NCI-H1694 (cell line): Measurements from ENCODE around the gene TMTC1.
"Not testable (repeated sequence)": the region's sequence is repeated elsewhere in the genome, so short reads cannot be mapped to it uniquely, and the experiment has no call there.

Experiments used
- DNase-seq: peaks from one replicate; lab custom pipeline; 2025; lab: John Stamatoyannopoulos, UW

Gene TMTC1

DNA sequence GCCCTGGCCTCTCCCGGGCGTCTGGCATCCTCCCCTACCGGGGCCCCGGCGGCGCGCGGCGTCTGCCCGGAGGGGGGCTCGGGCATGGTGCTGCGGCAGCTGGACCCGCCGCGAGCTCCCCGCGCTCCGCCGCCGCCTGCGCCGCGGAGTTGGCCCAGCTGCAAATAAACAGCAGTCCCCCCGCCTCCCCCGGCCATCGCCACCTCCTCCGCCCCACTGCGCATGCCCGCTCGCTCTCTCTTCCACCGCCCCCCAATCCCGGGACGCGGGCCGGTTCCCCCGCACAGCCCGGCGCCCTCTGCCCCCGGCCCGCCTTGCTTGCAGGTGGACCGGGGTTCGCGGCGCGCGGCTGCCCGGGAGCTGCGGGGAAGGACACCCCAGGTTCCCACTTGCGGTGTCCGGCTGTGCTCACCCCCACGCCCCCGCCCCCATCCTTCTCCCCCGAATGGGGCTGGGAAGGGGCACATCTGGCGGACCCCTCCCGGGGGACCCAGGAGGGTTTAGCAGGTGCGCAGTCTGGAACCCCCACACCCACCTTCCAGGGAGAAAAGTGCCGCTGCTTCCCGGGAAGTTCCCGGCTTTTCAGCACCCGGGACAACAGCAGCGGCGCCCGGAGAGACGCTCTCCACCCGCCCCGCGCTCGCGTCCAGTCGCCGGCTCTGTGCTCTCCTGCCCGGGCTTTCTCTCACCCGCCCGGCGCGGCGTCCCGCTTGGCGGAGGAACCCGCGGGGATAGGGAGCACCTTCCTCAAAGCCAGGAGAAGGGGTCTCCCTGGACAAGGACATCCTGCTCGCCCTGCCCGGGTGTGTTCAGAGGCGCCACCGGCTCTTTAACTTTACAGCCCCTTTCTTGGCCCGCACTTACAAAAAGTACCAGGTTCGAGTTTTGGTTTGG, at the start of gene TMTC1:
TMTC1 (minus strand) TSS at position 170 of the 894 bp plus-strand sequence. CDS start 191 bp downstream, outside the sequence.
- peak; percentile 57 for DNase-seq

DNA sequence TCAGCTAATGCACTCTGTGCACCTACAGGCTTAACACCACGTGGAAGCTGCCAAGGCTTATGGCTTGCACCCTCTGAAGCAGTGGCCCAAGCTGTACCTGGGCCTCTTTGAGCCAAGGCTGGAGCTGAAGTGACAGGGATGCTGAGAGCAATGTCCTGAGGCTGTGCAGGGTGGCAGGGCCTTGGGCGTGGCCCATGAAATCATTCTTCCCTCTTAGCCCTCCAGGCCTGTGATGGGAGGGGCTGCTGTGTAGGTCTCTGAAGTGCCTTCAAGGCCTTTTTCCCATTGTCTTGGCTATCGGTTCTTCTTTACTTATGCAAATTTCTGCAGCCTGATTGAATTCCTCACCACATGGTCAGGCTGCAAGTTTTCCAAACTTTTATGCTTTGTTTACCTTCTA, 47.4 kb upstream of the TMTC1 start:
- DNase-seq = no peak

DNA sequence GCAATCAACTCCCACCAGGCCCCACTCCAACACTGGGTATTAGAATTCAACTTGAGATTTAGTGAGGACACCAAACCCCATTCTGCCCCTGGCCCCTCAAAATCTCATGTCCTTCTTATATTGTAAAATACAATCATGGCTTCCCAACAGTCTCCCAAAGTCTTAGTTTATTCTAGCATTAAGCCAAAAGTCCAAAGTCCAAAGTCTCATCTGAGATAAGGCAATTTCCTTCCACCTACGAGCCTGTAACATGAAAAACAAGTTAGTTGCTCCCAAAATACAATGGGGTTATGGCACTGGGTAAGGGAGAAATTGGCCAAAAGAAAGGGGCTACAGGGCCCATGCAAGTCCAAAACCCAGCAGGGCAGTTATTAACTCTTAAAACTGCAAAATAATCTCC, 46.6 kb upstream of the TMTC1 start:
- no peak for DNase-seq

DNA sequence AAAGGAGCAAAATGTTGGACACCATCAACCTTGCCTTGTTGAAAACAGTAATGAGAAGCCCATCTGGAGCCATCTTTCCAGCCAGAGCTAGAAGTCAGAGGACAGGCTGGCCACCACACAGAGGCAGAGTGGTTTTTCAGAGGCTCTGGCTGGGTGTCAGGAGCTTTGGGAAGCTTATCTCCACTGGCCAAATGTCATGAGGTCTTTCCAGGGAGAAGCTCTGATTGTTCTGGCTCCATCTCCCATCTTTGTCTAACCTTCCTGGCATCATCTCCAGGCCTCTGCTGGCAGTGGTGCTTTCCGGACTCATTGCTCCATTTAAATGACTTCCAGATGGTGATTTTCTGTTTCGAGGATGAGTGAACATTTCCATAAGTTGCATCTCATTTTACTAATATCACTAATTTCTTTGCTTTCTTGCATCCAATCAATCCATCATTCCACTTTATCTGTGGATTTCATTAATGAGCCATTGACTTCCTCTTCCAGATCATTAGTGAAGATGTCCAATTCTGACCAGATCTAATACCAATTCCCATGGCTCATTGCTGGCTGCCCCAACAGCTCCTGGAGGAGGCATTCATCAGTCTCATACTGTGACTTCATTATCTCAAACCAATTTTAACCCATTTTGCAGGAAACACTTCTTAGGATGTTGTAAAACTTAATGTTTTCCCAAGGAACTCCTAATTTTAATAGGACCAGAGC, 35.3 kb upstream of the TMTC1 start:
- DNase-seq = no peak

DNA sequence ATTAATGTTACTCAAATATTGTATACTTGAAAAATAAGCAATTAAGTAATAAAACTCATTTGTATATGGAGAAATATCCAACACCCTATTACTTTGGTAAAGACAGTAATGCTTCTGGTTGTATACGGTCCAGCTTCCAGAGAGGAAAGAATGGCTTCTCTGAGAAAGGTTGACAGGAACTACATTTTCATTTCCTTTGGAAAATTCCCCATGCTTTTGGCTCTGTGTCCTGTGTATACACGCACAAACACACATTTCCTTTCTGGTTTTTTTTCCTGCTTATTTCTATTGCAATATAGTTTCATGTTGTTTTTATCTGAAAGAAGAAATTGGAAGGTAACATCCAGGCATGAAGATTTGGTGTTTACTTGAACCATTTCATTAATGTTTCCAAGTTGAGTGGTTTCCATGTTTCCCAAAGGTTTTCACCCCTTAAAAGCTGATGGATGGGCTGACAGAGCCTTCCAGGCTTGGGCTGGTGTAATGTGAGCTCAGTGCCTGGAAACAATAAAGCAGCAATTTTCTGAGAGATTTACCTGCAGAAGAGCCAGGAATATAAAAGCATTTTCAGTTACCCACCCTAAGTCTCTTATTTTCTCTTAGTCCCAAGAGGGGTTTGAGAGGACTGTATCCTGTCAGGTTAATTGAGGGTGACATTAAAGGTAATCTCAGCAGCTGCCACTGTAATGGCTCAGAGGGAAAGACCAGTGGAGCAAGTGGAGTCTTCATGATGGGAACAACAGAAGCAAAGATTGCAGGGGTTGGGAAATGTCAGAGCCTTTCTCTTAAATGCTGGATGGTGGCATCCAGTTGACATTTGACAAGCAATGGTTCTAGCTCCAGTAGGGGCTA, 33.4 kb upstream of the TMTC1 start:
- DNase-seq = no peak

DNA sequence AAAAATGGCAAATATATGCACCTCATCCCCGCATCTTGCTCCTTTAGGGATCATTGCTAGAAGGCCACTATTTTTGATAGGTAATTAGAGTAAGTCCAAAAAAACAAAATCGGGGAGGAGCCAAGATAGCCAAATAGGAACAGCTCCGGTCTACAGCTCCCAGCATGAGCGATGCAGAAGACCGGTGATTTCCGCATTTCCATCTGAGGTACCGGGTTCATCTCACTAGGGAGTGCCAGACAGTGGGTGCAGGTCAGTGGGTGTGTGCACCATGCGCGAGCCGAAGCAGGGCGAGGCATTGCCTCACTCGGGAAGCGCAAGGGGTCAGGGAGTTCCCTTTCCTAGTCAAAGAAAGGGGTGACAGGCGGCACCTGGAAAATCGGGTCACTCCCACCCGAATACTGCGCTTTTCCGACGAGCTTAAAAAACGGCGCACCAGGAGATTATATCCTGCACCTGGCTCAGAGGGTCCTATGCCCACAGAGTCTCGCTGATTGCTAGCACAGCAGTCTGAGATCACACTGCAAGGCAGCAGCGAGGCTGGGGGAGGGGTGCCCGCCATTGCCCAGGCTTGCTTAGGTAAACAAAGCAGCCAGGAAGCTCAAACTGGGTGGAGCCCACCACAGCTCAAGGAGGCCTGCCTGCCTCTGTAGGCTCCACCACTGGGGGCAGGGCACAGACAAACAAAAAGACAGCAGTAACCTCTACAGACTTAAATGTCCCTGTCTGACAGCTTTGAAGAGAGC, 26.0 kb upstream of the TMTC1 start:
- not testable (repeated sequence) for DNase-seq

DNA sequence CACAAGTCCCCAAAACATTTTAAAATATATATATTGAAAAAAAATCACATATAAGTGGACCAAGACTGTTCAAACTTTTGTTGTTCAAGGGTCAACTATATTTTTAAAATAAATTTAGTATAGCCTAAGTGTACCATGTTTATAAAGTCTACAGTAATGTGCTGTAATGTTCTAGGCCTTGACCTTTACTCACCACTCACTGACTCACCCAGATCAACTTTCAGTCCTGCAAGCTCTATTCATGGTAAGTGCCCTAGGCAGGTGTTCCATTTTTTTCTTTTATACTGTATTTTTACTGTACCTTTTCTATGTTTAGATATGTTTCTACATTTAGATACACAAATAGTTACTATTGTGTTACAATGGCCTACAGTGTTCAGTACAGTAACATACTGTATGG, 23.4 kb upstream of the TMTC1 start:
- DNase-seq = no peak

DNA sequence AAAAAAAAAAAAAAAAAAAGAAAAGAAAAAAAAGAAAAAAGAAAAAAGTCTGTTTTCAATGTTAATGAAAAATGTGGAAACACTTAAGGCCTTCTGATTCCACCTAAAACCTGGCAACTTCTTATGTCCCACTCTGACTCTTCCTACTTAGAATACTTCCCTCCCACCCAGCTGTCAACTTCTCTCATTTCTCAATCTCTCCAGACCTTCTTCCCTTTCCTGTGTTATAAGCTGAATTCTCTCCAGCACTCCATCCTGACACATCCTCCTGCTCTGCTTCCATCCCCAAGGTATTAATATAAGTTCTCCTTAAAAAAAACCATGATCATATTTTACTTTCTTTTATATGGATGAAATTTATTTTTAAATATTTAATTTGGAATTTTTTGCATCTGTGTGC, 20.3 kb upstream of the TMTC1 start:
- no peak for DNase-seq

DNA sequence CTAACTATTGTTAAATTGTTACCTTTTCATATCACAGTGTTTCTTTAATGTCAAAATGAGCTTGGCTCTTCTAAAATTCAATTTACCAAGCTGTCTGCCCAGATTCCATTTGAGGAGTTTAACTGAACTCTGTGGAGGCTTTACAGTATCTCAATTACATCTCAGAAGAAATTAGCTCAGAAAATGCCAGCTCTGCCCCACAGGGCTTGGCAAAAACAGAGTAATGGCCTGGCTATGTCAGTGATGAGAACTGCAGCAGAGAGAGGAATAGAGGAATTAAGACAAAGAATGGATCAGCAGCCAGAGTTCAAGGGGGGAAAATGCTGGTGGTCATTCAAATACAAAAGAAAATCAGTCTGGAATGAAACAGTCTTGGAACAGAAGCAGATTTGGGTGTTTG, 15.8 kb upstream of the TMTC1 start:
- DNase-seq = no peak

DNA sequence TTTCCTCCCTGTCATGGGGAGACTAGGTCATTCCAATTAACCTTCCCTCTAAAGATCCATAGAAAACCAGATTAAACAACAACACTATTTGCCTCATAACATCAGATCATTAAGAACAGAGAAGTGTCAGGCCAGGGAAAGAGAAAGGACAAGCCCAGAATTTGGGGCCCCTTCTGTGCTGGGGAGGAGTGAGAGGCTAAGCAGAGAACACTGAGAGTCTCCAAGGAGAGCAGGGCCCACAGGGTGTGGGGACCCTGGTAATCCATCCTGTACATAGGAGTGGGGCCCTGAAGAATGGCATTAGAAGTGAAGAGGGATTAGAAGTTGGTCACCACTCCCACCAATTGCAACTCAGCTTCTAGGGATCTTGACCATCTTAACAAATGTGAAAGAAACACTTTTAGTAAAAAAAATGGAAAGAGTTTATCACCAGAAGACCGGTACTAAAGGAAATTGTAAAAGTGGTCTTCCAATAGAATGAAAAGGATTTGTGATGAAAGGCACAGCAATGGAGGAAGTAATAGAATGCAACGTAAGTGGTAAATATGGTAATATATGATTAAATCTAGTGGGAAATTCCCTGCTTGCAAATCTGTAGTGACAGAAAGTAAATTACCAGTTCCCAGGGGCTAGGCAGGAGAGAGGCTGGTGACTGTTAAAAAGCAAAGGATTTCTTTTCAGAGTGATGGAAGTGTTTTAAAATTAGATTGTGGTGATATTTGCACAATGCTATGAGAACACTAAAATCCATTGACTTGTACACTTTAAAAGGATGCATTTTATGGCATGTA, 14.0 kb upstream of the TMTC1 start:
- DNase-seq = no peak

DNA sequence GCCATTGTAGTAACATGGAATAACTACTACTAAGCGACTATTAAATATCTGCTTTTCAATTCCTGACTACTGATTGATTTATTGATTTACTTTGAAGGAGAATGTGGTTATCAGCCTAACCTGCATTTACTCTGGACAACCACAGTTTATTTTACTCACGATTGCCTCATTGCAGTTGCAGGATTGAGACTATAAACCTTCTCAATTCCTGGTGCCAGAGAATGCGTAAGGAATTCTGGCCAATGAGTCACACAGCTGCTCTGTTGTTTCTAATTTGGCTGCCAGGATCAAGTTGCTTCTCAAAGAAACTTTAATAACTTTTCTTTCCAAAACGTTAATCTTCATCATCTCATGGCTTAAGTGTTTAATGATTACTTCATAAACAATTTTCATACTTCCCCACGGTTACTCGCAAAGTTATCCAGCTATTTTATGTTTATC, 13.1 kb upstream of the TMTC1 start:
- DNase-seq = no peak

DNA sequence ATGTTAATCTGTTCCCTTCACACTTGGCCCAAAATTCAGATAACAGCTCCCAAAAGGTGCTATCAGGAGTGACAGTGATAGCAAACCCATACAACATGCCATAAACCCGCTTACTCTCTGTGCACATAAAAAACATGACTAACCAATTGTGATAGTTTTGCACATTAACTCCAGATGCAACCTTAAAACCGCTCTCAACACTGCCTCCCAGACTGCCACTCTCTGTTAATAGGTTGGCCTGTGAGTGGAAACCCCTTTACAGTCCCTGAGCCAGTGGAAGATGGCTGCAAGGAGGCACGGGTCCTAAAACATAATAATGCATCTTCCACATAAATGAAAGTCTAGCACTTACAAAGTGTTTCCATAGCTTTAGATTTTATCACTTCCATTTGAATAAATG, 12.0 kb upstream of the TMTC1 start:
- DNase-seq = no peak

DNA sequence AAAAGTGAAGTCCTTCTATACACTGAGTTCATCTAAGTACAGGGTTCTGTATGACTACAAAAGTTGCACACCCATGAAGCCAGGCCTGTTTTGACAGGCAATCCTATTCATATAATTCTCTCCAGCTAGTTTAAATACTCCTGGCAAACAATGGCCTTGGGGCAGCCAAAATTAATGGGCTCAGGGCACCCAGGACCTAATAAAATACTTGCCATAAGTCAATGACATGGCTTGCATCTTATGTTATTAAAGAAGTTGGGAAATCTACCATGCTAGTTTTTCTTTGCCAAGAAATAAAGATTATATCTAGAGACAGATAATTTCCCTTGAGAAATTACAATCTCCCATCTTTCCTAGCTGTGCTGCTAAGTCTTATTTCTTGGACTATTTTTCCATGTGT, 11.1 kb upstream of the TMTC1 start:
- DNase-seq = no peak

DNA sequence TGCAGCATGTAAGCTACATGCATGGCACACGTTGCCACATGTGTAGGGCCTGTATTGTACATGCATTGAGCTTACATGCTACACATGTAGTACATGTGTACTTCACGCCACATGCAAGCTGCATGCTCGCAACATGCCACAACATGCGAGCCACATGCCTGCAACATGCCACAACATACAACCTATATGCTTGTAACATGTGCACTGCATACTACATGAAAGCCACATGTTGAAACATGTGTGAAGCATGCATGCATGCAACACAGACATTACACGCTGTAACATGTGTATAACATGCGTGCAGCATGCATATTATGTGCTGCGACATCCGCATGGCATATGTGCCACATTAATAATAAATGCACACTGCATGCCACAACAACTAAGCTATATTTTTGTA, 9.1 kb upstream of the TMTC1 start:
- no peak for DNase-seq

DNA sequence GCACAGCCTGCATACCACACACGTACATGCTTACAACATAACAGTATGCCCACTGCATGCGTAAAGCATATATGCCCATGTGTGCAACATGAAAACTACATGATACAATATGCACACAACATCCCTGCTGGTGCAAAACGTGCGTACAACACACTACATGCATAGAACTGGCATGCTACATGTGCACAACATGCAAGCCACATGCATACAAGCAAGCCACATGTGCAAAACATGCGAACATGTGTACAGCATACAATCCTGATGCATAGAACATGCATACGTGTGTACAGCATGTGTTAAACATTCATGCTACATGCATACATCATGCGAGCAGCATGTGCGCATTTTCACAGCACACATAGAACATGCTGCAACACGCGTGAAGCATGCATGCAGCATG, 8.4 kb upstream of the TMTC1 start:
- DNase-seq = no peak

DNA sequence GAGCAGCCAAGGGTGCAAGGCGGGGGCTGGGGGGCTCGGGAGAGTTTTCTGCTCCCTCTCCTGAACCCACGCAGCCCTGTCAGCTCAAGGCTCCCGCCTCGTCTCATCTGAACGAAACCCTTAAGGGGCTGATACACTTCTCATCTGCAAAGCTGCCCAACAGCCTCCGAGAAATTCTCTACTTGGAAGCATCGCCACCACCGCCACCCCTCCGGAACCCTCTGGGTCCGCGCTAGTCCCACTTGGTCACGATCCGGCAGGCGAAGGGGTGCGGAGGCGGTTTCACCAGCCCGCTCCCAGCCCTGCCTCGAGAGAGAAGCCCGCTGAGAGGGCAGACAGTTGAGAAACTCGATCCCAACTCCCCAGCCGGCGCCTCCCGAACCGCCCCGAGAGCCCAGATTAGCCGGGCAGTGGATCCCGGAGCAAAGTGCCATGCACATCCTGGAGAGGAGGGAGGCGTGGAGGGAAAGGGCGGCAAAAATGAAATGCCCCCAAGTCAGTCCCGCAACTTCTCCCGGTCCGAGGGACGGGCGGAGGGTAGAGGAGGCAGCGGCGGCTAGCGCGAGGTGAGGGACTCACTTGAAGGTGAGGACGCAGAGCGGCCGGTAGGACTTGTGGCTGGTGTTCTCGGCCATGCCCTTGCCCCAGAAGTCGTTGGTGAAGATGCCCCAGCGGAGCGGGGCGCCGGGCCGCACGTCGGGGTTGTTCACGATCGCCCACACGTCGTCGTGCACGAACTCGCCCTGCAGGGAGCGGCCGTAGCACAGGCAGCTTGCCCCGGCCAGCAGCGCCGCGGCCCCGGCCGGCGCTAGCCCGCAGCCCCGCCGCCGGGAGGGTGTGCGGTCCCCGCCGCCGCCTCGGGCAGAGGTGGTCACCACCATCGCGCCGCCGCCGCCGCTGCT, 620 bp downstream of the TMTC1 start:
- no peak for DNase-seq

DNA sequence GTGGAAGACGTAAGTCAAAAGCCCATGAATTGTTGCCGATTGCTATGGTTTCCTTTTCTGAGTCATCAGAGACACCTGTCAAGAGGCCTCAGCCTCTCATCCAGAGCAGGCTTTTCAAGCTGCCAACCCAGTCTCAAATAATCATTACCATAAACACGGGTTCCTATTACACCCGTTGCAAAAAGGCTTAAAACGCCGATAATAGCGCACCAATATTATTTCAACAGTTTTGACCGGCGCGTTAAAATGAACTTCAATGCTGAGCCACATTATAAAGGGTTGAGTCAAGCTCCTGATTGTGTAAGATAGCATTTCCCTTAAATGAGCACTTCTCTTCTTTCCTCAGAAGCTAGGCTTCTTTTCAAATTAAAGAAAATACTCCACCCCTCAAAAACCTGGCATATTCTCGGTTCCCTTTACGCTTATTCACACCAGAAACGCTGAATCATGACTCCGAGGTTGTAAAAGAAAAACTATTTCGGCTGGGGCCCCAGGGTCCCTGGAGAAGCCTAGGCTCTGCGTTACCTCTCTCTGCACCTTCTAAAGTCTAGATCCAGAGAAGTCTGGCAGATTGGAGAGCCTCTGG, 1.4 kb downstream of the TMTC1 start:
- no peak for DNase-seq

DNA sequence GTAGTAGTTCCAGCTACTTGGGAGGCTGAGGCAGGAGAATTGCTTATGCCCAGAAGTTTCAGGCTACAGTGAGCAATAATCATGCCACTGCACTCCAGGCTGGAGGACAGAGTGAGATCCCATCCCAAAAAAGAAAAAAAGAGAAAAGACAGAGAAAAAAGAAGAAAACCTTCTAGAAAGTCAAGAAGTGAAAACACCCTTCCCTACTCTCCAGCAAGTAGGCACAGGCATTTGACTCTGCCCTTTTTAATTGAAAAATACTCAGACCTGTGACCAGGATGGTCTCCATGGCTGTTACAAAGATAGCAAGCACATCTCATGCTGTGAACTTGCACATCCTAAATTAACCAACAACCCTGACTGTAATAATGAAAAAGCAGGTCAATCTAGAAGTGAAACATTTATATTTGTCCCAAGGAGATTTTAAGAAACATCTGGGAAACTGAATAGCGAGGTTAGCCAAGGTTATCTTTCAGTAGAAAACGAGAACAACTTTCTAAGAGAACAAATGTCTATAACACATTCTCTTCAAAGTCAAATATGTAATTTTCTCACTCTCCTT, 2.0 kb downstream of the TMTC1 start:
- DNase-seq = no peak

DNA sequence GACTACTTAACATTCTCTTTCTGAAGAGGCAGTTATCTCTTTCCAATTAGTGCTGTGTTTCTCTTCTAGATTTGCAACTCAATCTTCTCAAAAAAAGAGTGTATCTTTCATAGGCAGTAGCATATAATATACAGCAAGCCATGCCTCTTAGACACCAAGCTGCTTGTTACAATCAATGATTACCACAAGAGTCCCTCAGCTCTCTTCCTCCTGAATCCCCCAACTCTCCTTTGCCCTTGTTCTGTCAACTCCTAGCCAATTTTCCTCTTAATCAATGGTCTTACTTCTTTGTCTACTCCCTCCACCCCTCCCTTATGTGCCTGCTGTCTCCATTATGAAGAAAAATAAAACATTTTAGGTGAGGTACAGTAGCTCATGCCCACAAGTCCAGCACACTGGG, 2.6 kb downstream of the TMTC1 start:
- DNase-seq = no peak
